NCI-H1436 treated with DMSO at 0.1 percent for 48 hours (cell line): ENCODE measurements around the gene FBXO17.

Experiments used
- DNase-seq: peaks from one replicate; lab custom pipeline; 2025; lab: John Stamatoyannopoulos, UW

The FBXO17 gene

GRCh38 chr19:38915329-38916321, 59.9 kb downstream of the FBXO17 start:
- no peak for DNase-seq

GRCh38 chr19:38913958-38914357, 61.6 kb downstream of the FBXO17 start:
- no peak for DNase-seq

- no peak for DNase-seq
Observed at GRCh38 chr19:38912600-38913514, 62.7 kb downstream of the FBXO17 start.

GRCh38 chr19:38911388-38912001, 64.0 kb downstream of the FBXO17 start:
- DNase-seq = no peak

GRCh38 chr19:38910488-38910887, 65.1 kb downstream of the FBXO17 start:
- no peak for DNase-seq

- no peak for DNase-seq
Observed at GRCh38 chr19:38908911-38909310, 66.6 kb downstream of the FBXO17 start.

- no peak for DNase-seq
Observed at GRCh38 chr19:38907670-38908069, 67.9 kb downstream of the FBXO17 start.

GRCh38 chr19:38907227-38907626, 68.3 kb downstream of the FBXO17 start:
- DNase-seq = no peak

- no peak for DNase-seq
Observed at GRCh38 chr19:38905620-38906019, 69.9 kb downstream of the FBXO17 start.

GRCh38 chr19:38904581-38905539, 70.7 kb downstream of the FBXO17 start:
- no peak for DNase-seq

GRCh38 chr19:38901683-38902082, 73.9 kb downstream of the FBXO17 start:
- no peak for DNase-seq

- no peak for DNase-seq
Observed at GRCh38 chr19:38900743-38901190, 74.8 kb downstream of the FBXO17 start.

- no peak for DNase-seq
Observed at GRCh38 chr19:38900202-38900629, 75.3 kb downstream of the FBXO17 start.

GRCh38 chr19:38899447-38900201, 75.9 kb downstream of the FBXO17 start, which contains the start of the genes NFKBIB and SIRT2:
Gene NFKBIB (plus strand): TSS chr19:38899969. CDS start chr19:38900033, 64 bp downstream.
Gene SIRT2 (minus strand): TSS chr19:38899618. CDS start chr19:38899521, 97 bp downstream.
- peak; percentile 97 for DNase-seq

GRCh38 chr19:38898788-38899446, 76.6 kb downstream of the FBXO17 start:
- DNase-seq = no peak

- DNase-seq = no peak
Observed at GRCh38 chr19:38894968-38895367, 80.6 kb downstream of the FBXO17 start.

GRCh38 chr19:38893341-38893771, 82.2 kb downstream of the FBXO17 start:
- DNase-seq = no peak

GRCh38 chr19:38892841-38893240, 82.7 kb downstream of the FBXO17 start:
- no peak for DNase-seq

GRCh38 chr19:38891771-38892170, 83.8 kb downstream of the FBXO17 start:
- DNase-seq = no peak
